ENCODE results near the gene CCS. TPM values are rescaled to one million over a fixed set of nuclear protein-coding genes. Genes with fewer than 3 reads are reported as not detected.
"Not testable (repeated sequence)": the region's sequence is repeated elsewhere in the genome, so short reads cannot be mapped to it uniquely, and the experiment has no call there.

Gene CCS
- total and polyA plus RNA-seq, 4 donors, result 25.7 to 287 (median 38.9) TPM

DNA sequence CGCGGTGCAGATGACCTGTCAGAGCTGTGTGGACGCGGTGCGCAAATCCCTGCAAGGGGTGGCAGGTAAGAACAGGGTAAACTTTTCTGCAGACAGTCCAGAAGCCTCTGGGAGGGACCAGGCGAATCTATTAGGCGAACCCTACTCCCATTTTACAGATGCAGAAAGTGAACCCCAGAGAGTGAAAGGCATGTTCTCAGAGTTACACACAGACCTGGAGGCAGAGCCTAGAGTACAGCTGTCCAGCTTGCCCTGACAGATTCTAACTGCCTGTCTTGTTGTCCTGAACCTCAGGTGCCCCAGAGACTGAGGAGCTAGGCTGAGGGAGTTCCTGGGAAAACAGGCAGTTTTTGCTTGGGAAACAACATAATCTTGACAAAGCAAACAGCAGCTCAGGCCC is 665 bp downstream of the CCS start:
- 57 to 62% methylated on average over 7 of the region's 7 CpGs for WGBS, 2 donors
- Histone ChIP-seq H3K9me3 (ENCODE audit: control insufficient read depth, low read length) (no peaks in the 10 kb centered on the region), H3K27ac (ENCODE audit: low read depth in 1 of 2, low read length in 2 of 2) (no peak overlapping the region), H3K4me3 (ENCODE audit: low read length in 2 of 2) (peak overlapping the region; percentile 49 to 55), H3K36me3 (ENCODE audit: control insufficient read depth in 1 of 2, insufficient read depth in 2 of 2, low read length in 1 of 2) (no peaks in the 10 kb centered on the region), H3K27me3 (ENCODE audit: control insufficient read depth in 1 of 2, insufficient read depth in 2 of 2, low read length in 1 of 2) (no peaks in the 10 kb centered on the region), H3K4me1 (ENCODE audit: control insufficient read depth in 1 of 2, insufficient read depth in 2 of 2, low read length in 2 of 2) (peaks cover 0 to 3% of the 10 kb centered on the region in 2 donors)
- intact Hi-C loops (cut with DNase I), result no loop called here
- no peak for ATAC-seq (ENCODE audit: low FRiP score)
- DNase-seq, result no peak

GRCh38 chr11:66595245-66595904 is 2.4 kb downstream of the CCS start:
- Histone ChIP-seq H3K27me3 (ENCODE audit: control insufficient read depth in 1 of 2, insufficient read depth in 2 of 2, low read length in 1 of 2) (no peaks in the 10 kb centered on the region), H3K4me1 (ENCODE audit: control insufficient read depth in 1 of 2, insufficient read depth in 2 of 2, low read length in 2 of 2) (peaks cover 0 to 3% of the 10 kb centered on the region in 2 donors), H3K9me3 (ENCODE audit: control insufficient read depth, low read length) (no peaks in the 10 kb centered on the region), H3K36me3 (ENCODE audit: control insufficient read depth in 1 of 2, insufficient read depth in 2 of 2, low read length in 1 of 2) (no peaks in the 10 kb centered on the region), H3K27ac (ENCODE audit: low read depth in 1 of 2, low read length in 2 of 2) (no peak overlapping the region), H3K4me3 (ENCODE audit: low read length in 2 of 2) (no peak overlapping the region)
- WGBS, 2 donors, result 19 to 20% methylated on average over 5 of the region's 5 CpGs
- intact Hi-C loops (cut with DNase I), result no loop called here
- peak in 1 of 2 donors; percentile 61 for DNase-seq
- no peak for ATAC-seq (ENCODE audit: low FRiP score)

DNA sequence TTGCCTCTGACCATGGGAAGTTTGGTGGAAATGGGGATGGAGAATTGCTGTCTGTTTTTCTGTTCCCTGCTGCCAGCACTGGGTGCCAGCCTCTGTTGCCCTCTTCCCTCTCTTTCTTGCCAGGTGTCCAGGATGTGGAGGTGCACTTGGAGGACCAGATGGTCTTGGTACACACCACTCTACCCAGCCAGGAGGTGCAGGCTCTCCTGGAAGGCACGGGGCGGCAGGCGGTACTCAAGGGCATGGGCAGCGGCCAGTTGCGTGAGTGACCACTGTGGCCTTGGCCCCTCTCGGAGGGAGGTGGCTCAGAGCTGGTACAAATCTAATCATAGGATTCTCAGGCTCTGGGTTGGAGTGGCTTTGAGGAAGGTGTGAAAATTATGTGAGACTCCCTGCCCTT is 6.0 kb downstream of the CCS start:
- intact Hi-C loops (cut with DNase I), result no loop called here
- DNase-seq, result no peak
- ATAC-seq (ENCODE audit: low FRiP score), result no peak
- 95 to 96% methylated on average over 6 of the region's 6 CpGs for WGBS, 2 donors
- H3K4me3 ChIP-seq (ENCODE audit: low read length in 2 of 2), result no peak overlapping the region
- H3K4me1 ChIP-seq (ENCODE audit: control insufficient read depth in 1 of 2, insufficient read depth in 2 of 2, low read length in 2 of 2), result peaks cover 0 to 3% of the 10 kb centered on the region in 2 donors
- H3K36me3 ChIP-seq (ENCODE audit: control insufficient read depth in 1 of 2, insufficient read depth in 2 of 2, low read length in 1 of 2), result no peaks in the 10 kb centered on the region
- no peaks in the 10 kb centered on the region for H3K27me3 ChIP-seq (ENCODE audit: control insufficient read depth in 1 of 2, insufficient read depth in 2 of 2, low read length in 1 of 2)
- no peak overlapping the region for H3K27ac ChIP-seq (ENCODE audit: low read depth in 1 of 2, low read length in 2 of 2)
- H3K9me3 ChIP-seq (ENCODE audit: control insufficient read depth, low read length), result no peaks in the 10 kb centered on the region

DNA sequence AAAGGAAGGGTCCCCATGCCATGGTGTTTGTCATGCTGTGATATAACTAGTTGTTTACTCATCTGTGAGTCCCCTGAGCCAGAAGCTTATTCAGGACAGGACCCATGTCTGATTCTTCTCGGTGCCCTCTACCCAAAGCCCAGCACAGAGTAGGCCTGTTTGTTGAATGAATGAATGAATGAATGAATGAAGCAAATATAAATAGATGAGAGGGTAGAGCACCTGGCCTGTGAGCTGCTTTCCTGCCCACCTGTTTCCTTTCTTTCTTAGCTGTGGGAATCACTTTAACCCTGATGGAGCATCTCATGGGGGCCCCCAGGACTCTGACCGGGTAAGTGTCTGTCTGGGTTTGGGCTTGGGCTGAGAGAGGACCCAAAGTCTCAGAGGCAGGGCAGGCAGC is 7.2 kb downstream of the CCS start:
- Histone ChIP-seq H3K27me3 (ENCODE audit: control insufficient read depth in 1 of 2, insufficient read depth in 2 of 2, low read length in 1 of 2) (no peaks in the 10 kb centered on the region), H3K36me3 (ENCODE audit: control insufficient read depth in 1 of 2, insufficient read depth in 2 of 2, low read length in 1 of 2) (no peaks in the 10 kb centered on the region), H3K27ac (ENCODE audit: low read depth in 1 of 2, low read length in 2 of 2) (peak overlapping the region in 1 of 2 donors; percentile 28), H3K9me3 (ENCODE audit: control insufficient read depth, low read length) (no peaks in the 10 kb centered on the region), H3K4me1 (ENCODE audit: control insufficient read depth in 1 of 2, insufficient read depth in 2 of 2, low read length in 2 of 2) (peaks cover 0 to 3% of the 10 kb centered on the region in 2 donors), H3K4me3 (ENCODE audit: low read length in 2 of 2) (no peak overlapping the region)
- ATAC-seq (ENCODE audit: low FRiP score) (no peak), DNase-seq (no peak)
- 82 to 89% methylated on average over 2 of the region's 2 CpGs for WGBS, 2 donors
- intact Hi-C loops (cut with DNase I), result no loop called here

DNA sequence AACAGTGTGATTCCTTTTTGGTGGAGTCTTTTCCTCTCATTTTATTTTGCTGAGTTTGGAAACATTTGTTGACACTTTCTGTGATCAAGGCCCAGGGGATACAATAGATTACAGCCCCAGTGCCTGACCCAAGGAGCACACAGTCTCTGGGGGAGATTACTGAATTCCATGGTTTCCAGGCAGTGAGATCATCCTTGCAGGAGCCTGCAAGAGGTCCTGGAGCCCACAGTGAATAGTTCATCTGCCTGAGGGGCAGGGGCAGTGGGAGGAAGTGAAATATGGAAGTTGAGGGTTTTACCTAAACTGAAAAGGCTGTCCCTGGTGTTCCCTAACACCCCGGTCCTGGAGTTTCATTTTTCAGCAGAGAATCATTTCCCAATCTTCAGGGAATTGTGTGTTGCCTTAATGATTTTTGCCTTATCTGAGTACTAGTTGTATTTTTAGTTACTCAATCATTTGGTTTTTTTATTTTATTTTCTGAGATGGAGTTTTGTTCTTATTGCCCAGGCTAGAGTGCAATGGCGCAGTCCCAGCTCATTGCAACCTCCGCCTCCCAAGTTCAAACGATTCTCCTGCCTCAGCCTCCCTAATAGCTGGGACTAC is 7.7 kb downstream of the CCS start:
- ATAC-seq (ENCODE audit: low FRiP score), result no peak
- Histone ChIP-seq H3K36me3 (ENCODE audit: control insufficient read depth in 1 of 2, insufficient read depth in 2 of 2, low read length in 1 of 2) (no peaks in the 10 kb centered on the region), H3K4me1 (ENCODE audit: control insufficient read depth in 1 of 2, insufficient read depth in 2 of 2, low read length in 2 of 2) (peaks cover 0 to 3% of the 10 kb centered on the region in 2 donors), H3K27ac (ENCODE audit: low read depth in 1 of 2, low read length in 2 of 2) (peak overlapping the region in 1 of 2 donors; percentile 28), H3K9me3 (ENCODE audit: control insufficient read depth, low read length) (no peaks in the 10 kb centered on the region), H3K4me3 (ENCODE audit: low read length in 2 of 2) (no peak overlapping the region), H3K27me3 (ENCODE audit: control insufficient read depth in 1 of 2, insufficient read depth in 2 of 2, low read length in 1 of 2) (no peaks in the 10 kb centered on the region)
- WGBS, 2 donors, result 72 to 74% methylated on average over 4 of the region's 4 CpGs
- intact Hi-C loops (cut with DNase I), result no loop called here
- DNase-seq, result no peak

DNA sequence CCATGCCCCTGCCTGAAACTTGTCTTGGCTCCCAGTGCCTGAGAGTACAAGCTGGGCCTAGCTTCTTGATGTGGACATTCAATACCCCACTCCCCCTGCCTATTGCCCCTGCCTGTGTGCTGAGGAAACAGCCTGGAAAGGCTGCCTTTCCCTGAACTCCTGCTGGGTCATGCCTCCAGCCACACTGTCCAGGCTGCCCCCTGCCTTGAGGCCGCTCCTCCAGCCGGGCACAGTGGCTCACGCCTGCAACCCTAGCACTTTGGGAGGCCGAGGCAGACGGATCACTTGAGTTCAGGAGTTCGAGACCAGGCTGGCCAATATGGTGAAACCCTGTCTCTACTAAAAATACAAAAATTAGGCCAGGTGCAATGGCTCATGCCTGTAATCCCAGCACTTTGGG is 10.1 kb downstream of the CCS start:
- H3K4me1 ChIP-seq (ENCODE audit: control insufficient read depth in 1 of 2, insufficient read depth in 2 of 2, low read length in 2 of 2), result peaks cover 0 to 3% of the 10 kb centered on the region in 2 donors
- intact Hi-C loops (cut with DNase I), result no loop called here
- H3K27ac ChIP-seq (ENCODE audit: low read depth in 1 of 2, low read length in 2 of 2), result peak overlapping the region in 1 of 2 donors; percentile 88
- ATAC-seq (ENCODE audit: low FRiP score), result no peak
- no peaks in the 10 kb centered on the region for H3K9me3 ChIP-seq (ENCODE audit: control insufficient read depth, low read length)
- WGBS, 2 donors, result 93 to 97% methylated on average over 6 of the region's 6 CpGs
- H3K36me3 ChIP-seq (ENCODE audit: control insufficient read depth in 1 of 2, insufficient read depth in 2 of 2, low read length in 1 of 2), result no peaks in the 10 kb centered on the region
- DNase-seq, result no peak
- no peak overlapping the region for H3K4me3 ChIP-seq (ENCODE audit: low read length in 2 of 2)
- no peaks in the 10 kb centered on the region for H3K27me3 ChIP-seq (ENCODE audit: control insufficient read depth in 1 of 2, insufficient read depth in 2 of 2, low read length in 1 of 2)

GRCh38 chr11:66604155-66604554 is 11.2 kb downstream of the CCS start:
- H3K4me3 ChIP-seq (ENCODE audit: low read length in 2 of 2), result no peak overlapping the region
- H3K36me3 ChIP-seq (ENCODE audit: control insufficient read depth in 1 of 2, insufficient read depth in 2 of 2, low read length in 1 of 2), result no peaks in the 10 kb centered on the region
- H3K27me3 ChIP-seq (ENCODE audit: control insufficient read depth in 1 of 2, insufficient read depth in 2 of 2, low read length in 1 of 2), result no peaks in the 10 kb centered on the region
- intact Hi-C loops (cut with DNase I), result no loop called here
- H3K9me3 ChIP-seq (ENCODE audit: control insufficient read depth, low read length), result no peaks in the 10 kb centered on the region
- DNase-seq (no peak), ATAC-seq (ENCODE audit: low FRiP score) (no peak)
- 92 to 94% methylated on average over 5 of the region's 5 CpGs for WGBS, 2 donors
- H3K4me1 ChIP-seq (ENCODE audit: control insufficient read depth in 1 of 2, insufficient read depth in 2 of 2, low read length in 2 of 2), result peaks cover 0 to 3% of the 10 kb centered on the region in 2 donors
- no peak overlapping the region for H3K27ac ChIP-seq (ENCODE audit: low read depth in 1 of 2, low read length in 2 of 2)

- H3K9me3 ChIP-seq (ENCODE audit: control insufficient read depth, low read length); H3K4me3 ChIP-seq (ENCODE audit: low read length in 2 of 2); ATAC-seq (ENCODE audit: low FRiP score); DNase-seq; H3K36me3 ChIP-seq (ENCODE audit: control insufficient read depth in 1 of 2, insufficient read depth in 2 of 2, low read length in 1 of 2); H3K4me1 ChIP-seq (ENCODE audit: control insufficient read depth in 1 of 2, insufficient read depth in 2 of 2, low read length in 2 of 2); intact Hi-C loops (cut with DNase I); H3K27me3 ChIP-seq (ENCODE audit: control insufficient read depth in 1 of 2, insufficient read depth in 2 of 2, low read length in 1 of 2): not testable (repeated sequence)
- peak overlapping the region in 1 of 2 donors; percentile 85 for H3K27ac ChIP-seq (ENCODE audit: low read depth in 1 of 2, low read length in 2 of 2)
- WGBS, 2 donors, result 82 to 83% methylated on average over 3 of the region's 3 CpGs
These were observed 13.6 kb downstream of the CCS start for GRCh38 chr11:66606608-66607007.

Data from aorta (tissue), 5 donors.